Stimulated activated CD8-positive, alpha-beta memory T cell treated with anti-CD3 and anti-CD28 coated beads, Interleukin-4, amount 100 ng/mL, for 4 hours (primary cell): ENCODE results near the gene FGF8.
"Not testable (repeated sequence)": the region's sequence is repeated elsewhere in the genome, so short reads cannot be mapped to it uniquely, and the experiment has no call there.

Experiments
- DNase-seq, 2 donors: peaks; one replicate each; pipeline ENCODE4 v3.0.0-alpha.2; 2020; ENCODE audit warnings: low read depth in 2 of 2, low spot score in 1 of 2

FGF8 gene

GRCh38 chr10:101775273-101776160 is at the start of gene FGF8:
FGF8 (minus strand) TSS chr10:101776114; CDS start chr10:101775900, 214 bp downstream.
- DNase-seq = no peak

GRCh38 chr10:101824736-101825135 is 48.8 kb upstream of the FGF8 start:
- DNase-seq = no peak

DNA sequence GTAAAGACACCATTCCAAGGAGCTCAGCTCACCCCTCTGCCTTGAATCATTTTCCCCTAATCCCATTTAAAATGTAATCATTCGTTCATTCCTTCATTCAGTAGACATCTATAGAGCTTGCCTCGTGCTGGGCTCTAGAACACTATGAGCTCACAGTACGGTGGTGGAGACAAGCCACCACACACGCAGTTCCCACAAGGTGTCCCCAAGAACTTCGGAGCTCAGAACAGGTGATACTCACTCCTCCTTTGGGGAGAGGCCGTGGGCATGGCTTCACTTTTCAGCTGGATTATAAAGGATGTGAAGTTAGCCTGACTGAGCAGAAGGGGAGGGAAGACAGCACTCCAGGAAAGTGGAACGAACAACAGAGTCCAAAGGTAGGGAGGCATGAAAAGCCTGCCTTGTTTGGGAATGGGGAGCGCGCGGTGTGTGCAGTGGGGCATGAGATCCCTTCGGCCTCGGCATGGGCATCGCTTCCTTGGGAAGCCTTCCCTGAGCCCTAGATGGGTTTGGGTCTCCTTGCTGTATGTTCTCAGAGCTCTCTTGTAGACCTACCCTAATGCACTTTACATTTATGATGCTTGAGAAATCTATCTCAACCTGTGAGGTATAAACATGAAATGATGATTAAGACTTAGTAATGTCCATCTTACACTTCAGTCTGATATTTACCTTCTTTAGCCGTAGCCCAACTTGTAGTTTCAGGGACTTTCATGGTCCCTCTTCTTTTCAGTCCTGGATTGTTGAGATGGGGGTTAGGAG is 43.1 kb upstream of the FGF8 start:
- DNase-seq = no peak

- DNase-seq = peak; percentile 94 to 95
These were observed 42.4 kb upstream of the FGF8 start, which contains the start of gene OGA for GRCh38 chr10:101818119-101818871. OGA (minus strand) TSS chr10:101818444; CDS start chr10:101818022, 422 bp downstream.

- DNase-seq = no peak
These were observed 41.6 kb upstream of the FGF8 start for GRCh38 chr10:101817337-101818118.

GRCh38 chr10:101816913-101817336 is 41.0 kb upstream of the FGF8 start:
- DNase-seq = no peak

- DNase-seq = no peak
These were observed 40.5 kb upstream of the FGF8 start for GRCh38 chr10:101816376-101816775.

DNA sequence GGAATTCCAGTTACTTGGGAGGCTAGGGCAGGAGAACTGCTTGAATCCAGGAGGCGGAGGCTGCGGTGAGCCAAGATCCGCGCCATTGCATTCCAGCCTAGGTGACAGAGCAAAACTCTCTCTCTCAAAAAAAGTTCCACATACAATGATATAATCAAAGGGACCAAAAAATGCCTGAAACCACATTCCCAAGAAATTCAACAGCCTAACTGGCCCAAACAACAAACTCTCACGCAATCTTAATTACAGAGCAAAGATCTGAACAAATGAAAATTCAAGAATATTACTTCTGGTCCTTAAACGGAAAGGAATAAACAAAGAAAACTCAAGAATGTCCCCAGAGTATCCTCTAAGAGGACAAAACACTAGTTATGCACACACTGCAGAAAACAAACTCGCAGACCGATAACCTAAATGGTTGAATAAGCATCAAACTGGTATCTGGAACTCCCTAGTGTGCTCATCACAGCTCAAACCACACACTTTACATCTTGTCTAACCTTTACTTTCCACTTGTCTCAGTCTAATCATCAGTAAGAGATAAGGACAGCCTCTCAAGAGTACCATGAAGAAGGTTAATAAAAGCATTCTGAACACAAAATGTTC is 38.7 kb upstream of the FGF8 start:
- no peak for DNase-seq

DNA sequence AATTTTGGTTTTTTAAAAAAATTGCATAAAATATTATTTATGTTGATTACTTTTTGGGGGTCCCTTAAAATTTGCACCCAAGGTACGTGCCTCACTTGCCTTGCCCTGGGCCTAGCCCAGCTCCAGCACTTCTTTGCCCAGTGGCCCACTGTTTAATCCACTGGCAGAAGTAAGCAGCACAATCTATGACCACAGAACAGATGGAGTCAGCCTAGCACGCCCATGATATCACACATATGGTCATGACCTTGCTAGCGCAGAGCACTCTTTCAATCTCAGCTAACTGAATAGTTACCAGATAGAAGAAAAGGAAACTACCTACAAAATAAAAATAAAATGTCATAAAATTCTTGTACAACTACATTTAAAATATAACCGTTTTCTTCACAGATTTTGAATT is 36.7 kb upstream of the FGF8 start:
- no peak for DNase-seq

GRCh38 chr10:101807158-101807557 is 31.2 kb upstream of the FGF8 start:
- DNase-seq = no peak

DNA sequence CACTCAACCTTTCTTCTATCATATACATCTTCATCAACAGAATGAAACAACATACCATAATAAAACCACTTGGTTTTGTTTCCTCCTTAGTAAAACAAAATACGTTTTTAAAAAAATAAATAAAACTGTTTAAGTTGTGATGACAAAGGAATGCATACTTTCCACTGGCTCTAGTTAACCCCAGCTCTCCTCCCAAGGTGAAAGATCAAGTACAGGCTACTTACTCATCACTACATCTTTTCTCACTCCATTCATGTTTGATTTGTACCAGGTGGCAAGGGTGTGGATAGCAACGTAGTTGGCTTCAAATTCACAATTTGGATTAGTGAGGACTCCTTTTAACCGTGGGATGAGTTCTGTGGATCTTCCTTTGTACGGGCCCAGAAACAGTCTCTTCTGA is 27.6 kb upstream of the FGF8 start:
- no peak for DNase-seq

DNA sequence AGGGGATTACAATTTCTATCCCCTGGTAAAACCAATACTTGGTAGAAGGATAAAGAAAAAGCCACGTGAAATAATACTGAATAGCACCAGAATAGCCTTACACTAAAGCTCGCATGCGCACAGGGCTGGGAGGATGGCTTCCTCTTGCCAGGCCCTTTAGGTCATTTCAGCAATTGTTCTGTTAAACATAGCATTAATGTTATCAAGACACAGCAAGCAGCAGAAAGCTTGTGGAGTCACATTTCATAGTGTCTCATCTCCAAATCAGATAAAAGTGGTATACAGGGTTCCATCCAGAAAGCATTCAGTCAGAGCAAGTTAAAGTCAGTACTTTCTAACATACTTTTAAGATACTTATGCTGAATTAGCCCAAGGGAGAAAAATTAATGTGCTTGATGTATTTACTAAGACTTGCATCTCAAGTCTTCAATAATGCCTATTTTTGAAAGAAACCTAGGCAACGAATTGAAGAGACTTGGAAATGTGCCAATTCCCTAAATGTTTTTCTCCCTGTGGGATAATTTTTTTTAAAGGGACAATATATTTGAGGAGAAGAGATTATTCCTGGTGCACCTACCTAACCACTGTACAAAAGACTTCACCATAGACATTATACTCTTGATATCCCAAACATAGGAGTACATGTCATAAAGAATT is 21.6 kb upstream of the FGF8 start:
- DNase-seq = no peak

GRCh38 chr10:101793526-101793925 is 17.6 kb upstream of the FGF8 start:
- no peak for DNase-seq

DNA sequence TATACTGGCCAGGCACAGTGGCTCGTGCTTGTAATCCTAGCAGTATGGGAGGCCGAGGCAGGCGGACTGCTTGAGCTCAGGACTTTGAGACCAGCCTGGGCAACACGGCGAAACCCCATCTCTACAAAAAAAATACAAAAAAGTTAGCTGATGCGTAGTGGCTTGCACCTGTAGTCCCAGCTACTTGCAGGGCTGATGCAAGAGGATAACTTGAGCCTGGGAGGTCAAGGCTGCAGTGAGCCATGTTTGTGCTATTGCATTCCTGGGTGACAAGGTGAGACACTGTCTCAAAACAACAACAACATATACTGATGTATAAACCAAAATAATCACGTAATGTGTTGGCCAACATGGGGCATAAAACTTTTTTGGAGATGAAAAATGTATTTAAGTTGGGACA is 13.8 kb upstream of the FGF8 start:
- DNase-seq = no peak

- not testable (repeated sequence) for DNase-seq
These were observed 13.3 kb upstream of the FGF8 start for GRCh38 chr10:101789231-101789630.

DNA sequence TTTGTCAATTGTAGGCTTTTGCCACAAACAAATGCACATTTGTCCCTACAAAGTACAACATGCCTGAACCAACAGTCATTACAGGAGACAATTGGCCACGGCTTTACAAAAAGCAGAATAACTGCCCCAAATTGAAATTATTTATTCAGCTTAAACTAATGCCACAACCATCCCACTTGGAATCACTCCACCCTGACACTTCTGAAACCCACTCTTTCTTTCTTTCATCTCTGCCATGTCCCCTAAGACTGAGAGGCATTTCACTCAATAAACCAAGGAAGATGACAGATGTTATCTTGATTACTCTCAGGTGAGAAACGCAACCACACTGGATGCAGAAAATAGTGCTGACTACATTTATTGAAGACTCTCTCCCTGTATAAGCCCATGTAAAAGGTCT is 9.9 kb upstream of the FGF8 start:
- DNase-seq = no peak

DNA sequence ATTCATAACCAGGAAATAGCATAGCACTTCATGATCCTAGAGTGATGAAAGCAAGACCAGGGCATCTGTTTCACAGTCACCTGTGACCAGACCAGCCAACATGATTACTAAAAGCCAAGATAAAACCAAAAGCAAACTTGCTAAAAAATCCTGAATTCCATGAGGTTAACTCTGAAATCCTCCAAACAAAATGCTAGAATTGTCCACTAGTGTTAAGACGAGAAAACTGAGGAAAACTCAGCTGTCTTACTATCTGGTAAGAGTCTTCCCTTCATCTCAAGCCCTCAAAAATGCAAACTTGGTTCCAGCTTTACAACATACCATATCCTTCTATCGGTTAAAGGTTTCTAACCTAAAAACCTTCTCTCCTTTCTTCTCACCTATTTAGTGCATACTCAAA is 8.6 kb upstream of the FGF8 start:
- DNase-seq = no peak

DNA sequence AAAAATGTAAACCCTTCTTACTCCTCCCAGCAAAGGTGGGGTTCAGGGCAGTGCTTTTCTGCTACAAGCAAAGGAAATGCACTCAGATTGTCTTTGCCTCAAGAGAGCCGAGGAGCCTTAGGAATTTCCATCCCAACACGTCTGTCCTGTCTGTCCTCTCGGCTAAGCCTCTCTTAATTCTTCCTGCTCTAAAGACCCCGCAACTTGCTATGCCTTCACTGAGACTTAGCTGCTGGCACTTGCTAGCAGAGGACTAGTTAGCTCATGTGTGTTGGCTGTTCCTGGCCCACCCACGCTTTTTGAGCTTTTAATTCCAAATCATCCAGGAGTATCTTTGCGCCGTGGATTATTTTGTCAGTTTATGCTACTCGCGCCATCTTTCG is 7.8 kb upstream of the FGF8 start:
- DNase-seq = no peak

DNA sequence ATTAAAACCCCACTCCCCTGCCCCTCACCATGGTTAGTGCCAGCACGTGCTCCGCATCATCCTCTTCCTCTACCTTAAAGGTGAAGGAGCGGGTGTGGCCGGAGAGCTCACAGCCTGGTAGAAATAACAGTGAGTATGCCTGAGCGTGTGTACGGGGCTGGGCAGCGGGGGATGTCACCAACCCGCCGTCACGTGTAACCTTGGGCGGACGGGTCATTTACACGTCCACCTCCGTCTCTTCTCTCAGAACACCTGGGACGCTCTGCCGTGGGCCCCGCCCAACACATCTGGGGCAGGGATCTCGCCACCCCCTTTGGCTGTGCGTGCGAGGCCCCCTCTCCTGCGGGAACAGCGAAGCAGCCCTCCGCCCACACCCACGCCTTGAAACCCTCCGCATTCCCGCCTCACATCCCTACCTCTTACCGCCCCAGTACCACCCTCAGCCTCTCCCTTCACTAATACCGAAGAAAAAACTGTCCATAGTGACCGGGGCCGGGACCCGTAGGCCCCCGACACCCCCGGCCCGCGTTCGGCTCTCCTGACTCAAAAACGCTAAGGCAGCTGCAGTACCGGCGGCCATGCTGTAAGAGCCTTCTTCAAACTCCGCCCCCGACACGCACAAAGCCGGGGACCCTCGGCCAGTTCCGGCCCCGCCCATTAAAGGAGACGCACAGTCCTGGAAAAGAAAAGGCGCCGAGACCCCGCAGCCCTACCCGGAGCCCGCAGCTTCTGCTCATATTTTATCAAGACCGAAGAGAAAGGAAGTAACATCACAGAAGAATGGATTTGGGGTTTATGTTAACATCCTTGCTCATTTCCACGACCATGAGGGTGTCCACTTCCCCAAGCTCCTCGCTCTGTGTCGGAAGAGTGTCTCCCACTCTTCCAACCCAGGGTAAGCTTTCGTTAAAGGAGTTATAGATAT is 7.2 kb upstream of the FGF8 start, which contains the start of gene NPM3:
Gene NPM3 (minus strand): TSS at position 636 of the 925 bp plus-strand sequence. CDS start 56 bp downstream, at position 580.
- DNase-seq = peak; percentile 72 to 75
